ENCODE data around the gene KLHL26. TPM values are rescaled to one million over a fixed set of nuclear protein-coding genes. Genes with fewer than 3 reads are reported as not detected.
A peak's percentile ranks its signal among the peaks of the same experiment; 100 is the strongest.
"Not testable (repeated sequence)": the region's sequence is repeated elsewhere in the genome, so short reads cannot be mapped to it uniquely, and the experiment has no call there.

The KLHL26 gene
- total RNA-seq, 4 donors from 2014 or later: 3.8 to 22.2 (median 6.9) TPM

- DNase-seq: peak; percentile 59 to 68
- Histone ChIP-seq H3K4me1 (peaks cover 1 to 10% of the 10 kb centered on the region in 2 donors), H3K9me3 (no peaks in the 10 kb centered on the region), H3K4me3 (peak overlapping the region; percentile 48 to 84), H3K27ac (peak overlapping the region; percentile 88 to 89), H3K27me3 (no peaks in the 10 kb centered on the region), H3K36me3 (no peaks in the 10 kb centered on the region)
- intact Hi-C loops (cut with DNase I; ENCODE audit: low total_unique reads): loop anchor here (5.0 kb wide), 1 partner anchor 258 kb away; no protein-coding TSS in a partner anchor
- TF ChIP-seq, protein P1, sequence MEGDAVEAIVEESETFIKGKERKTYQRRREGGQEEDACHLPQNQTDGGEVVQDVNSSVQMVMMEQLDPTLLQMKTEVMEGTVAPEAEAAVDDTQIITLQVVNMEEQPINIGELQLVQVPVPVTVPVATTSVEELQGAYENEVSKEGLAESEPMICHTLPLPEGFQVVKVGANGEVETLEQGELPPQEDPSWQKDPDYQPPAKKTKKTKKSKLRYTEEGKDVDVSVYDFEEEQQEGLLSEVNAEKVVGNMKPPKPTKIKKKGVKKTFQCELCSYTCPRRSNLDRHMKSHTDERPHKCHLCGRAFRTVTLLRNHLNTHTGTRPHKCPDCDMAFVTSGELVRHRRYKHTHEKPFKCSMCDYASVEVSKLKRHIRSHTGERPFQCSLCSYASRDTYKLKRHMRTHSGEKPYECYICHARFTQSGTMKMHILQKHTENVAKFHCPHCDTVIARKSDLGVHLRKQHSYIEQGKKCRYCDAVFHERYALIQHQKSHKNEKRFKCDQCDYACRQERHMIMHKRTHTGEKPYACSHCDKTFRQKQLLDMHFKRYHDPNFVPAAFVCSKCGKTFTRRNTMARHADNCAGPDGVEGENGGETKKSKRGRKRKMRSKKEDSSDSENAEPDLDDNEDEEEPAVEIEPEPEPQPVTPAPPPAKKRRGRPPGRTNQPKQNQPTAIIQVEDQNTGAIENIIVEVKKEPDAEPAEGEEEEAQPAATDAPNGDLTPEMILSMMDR (IDR thresholded peaks at IDR 0.05): peak in 2 of 4 experiments; percentile 22 to 35
- no peak for TF ChIP-seq POLR2A (IDR thresholded peaks at IDR 0.05)
Observed at GRCh38 chr19:18589380-18590272, 47.2 kb upstream of the KLHL26 start.

- Histone ChIP-seq H3K9me3 (no peaks in the 10 kb centered on the region), H3K27ac (peak overlapping the region in 1 of 2 donors; percentile 89), H3K4me1 (peaks cover 4 to 17% of the 10 kb centered on the region in 2 donors), H3K27me3 (no peaks in the 10 kb centered on the region), H3K36me3 (no peaks in the 10 kb centered on the region), H3K4me3 (no peak overlapping the region)
- intact Hi-C loops (cut with DNase I; ENCODE audit: low total_unique reads): loop anchor here (5.0 kb wide), 1 partner anchor 257 kb away; no protein-coding TSS in a partner anchor
- TF ChIP-seq POLR2A (IDR thresholded peaks at IDR 0.05): no peak
- TF ChIP-seq, protein P1 (IDR thresholded peaks at IDR 0.05): no peak
- DNase-seq: no peak
Observed at GRCh38 chr19:18590273-18591272, 46.3 kb upstream of the KLHL26 start.

- intact Hi-C loops (cut with DNase I; ENCODE audit: low total_unique reads): loop anchor here (5.0 kb wide), 1 partner anchor 255 kb away; no protein-coding TSS in a partner anchor
Observed at GRCh38 chr19:18591735-18592385, 45.0 kb upstream of the KLHL26 start.

DNA sequence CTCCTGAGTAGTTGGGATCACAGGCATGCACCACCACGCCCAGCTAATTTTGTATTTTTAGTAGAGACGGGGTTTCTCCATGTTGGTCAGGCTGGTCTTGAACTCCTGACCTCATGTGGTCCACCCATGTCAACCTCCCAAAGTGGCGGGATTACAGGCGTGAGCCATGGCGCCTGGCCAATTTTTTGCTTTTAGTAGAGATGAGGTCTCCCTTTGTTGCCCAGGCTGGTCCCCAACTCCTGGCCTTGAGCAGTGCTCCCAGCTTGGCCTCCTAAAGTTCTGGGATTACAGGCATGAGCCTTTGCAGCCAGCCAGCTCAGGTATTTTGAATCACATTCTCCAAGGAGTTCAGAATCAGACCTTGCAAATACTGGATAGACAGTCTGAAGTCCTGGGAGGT is 44.1 kb upstream of the KLHL26 start:
- H3K27me3 ChIP-seq, H3K27ac ChIP-seq, H3K36me3 ChIP-seq, H3K9me3 ChIP-seq, H3K4me3 ChIP-seq, DNase-seq: not testable (repeated sequence)
- intact Hi-C loops (cut with DNase I; ENCODE audit: low total_unique reads): loop anchor here (5.0 kb wide), 1 partner anchor 255 kb away; no protein-coding TSS in a partner anchor
- H3K4me1 ChIP-seq: peaks cover 4 to 17% of the 10 kb centered on the region in 2 donors

More at GRCh38 chr19:18591735-18592385, 45.0 kb upstream of the KLHL26 start:
- H3K27me3 ChIP-seq: no peaks in the 10 kb centered on the region
- H3K4me1 ChIP-seq: peaks cover 4 to 17% of the 10 kb centered on the region in 2 donors
- H3K4me3 ChIP-seq: no peak overlapping the region
- DNase-seq: no peak
- no peaks in the 10 kb centered on the region for H3K9me3 ChIP-seq
- no peaks in the 10 kb centered on the region for H3K36me3 ChIP-seq
- H3K27ac ChIP-seq: no peak overlapping the region
- TF ChIP-seq, protein P1 (IDR thresholded peaks at IDR 0.05): no peak
- no peak for TF ChIP-seq POLR2A (IDR thresholded peaks at IDR 0.05)

All from uterus (tissue), 4 donors.